GM21786 (cell line): ENCODE results near the gene ITSN1.
"Not testable (repeated sequence)": the region's sequence is repeated elsewhere in the genome, so short reads cannot be mapped to it uniquely, and the experiment has no call there.

Source experiments
- ATAC-seq: cut with Tn5 transposase; IDR thresholded peaks from one replicate; pipeline ENCODE4 v1.9.1; 2021; ENCODE audit not compliant: unreplicated experiment

Gene ITSN1

DNA sequence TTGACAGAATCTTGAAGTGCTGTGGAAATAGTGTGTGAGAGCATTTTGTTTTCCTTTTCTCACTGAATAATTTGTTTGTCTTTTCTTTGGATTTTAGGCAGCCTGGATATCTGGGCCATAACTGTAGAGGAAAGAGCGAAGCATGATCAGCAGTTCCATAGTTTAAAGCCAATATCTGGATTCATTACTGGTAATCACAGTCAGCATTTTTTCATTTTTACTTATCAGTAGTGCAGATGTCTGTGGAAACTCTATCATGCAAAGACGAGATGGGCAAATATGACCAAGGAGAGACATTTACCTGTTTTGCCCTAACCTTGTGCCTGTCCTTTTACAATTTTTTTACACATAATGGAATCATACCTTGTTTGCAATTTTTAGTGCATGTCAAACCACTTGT, 78.8 kb downstream of the ITSN1 start:
- ATAC-seq: no peak

DNA sequence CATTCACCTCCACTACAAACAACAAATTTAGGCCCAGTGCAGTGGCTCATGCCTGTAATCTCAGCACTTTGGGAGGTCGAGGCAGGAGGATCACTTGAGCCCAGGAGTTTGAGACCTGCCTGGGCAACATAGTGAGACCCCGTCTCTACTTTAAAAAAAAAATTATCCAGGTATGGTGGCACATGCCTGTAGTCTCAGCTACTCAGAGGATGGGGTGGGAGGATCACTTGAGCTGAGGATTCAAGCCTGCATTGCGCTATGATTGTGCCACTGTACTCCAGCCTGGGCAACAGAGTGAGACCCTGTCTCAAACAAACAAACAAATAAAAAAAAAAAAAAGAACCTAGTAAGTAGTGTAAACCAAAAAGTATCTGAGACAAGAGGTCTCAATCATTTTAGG, 86.8 kb downstream of the ITSN1 start:
- not testable (repeated sequence) for ATAC-seq

DNA sequence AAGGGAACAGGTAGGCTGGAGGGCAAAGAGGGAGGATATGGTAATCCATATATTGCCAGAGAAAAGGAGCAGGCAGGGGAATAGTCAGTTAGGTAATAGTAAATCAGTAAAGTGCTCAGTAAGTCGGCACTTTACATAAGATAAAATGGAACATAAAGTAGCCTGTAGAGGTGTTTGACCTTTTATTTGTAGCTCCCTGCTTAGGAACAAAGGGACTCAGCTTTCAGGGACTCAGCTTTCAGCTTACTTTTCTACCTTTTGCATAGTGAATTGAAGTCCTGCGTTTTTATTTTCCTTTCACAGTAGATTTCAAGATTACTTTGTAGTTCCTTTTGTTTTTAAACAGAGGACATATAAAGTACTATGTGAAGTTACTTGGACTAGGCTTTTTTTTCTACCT, 87.3 kb downstream of the ITSN1 start:
- ATAC-seq: no peak

DNA sequence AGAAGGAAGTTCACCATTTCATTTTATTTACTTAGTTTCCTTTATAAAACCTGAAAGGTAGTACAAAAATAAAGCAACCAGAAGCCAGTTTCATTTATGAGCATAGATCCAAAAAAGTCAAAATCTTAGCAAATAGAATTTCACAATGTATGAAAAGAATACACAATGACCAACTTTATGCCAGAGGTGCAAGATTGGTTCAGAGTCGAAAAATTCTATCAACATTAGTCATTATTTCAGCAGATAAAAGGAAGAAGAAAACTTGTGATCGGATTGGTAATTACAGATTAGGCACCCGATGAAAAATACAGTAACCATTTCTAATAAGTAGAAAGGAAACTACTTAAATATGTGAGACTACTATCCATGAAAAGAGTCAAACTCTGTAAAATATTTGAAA, 89.1 kb downstream of the ITSN1 start:
- no peak for ATAC-seq

DNA sequence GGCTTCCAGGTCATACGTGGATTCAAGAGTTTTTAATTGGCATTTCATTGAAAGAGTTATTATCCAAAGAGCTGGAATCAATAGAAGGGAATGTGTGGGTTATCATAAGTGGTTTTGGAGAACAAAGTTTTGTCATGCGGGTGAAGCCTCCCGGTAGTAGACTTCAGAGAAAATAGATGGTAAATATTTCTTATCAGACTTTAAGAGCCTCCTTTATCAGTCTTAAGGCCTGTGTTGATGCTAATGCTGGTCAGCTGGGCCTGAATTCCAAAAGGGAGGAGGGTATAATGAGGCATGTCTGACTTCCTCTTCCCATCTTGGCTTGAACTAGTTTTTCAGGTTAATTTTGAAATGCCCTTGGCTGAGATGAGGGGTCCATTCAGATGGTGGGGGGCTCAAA, 89.7 kb downstream of the ITSN1 start:
- no peak for ATAC-seq

DNA sequence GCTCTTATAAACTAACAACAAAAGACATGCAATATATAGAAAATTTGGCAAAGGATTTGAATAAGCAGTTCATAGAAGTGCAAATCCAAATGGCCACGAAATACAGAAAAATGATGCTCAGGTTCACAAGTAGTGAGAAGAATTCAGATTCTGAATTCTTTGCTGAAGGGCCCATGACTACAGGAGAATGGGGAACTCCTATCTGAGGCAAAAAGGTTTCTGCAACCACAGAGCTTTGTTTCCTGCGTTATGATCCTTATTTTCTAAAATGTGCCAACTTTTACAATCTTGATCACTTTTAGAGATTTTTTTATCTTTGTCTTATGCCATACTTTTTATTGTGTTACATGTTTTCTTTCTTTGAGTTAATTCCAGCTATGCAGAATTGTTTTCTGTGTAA, 91.3 kb downstream of the ITSN1 start:
- no peak for ATAC-seq

DNA sequence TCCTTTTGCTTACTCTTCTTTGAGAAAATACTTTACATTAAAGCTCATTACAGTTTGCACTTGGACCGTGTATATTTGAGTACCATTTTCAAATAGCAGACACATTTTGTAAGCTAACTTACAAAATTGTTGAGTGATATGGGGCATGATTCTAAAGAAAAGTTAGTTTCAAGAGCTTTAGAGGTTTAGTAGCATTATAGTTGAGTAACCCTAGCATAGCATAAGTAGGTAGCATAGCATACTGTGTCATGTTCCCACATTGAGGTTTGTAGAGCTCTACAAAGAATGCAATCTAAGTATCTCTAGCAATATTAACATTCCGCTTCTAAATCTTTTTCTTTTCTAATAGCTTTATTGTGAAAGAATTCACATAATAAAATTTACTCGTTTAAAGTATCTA, 92.0 kb downstream of the ITSN1 start:
- no peak for ATAC-seq

DNA sequence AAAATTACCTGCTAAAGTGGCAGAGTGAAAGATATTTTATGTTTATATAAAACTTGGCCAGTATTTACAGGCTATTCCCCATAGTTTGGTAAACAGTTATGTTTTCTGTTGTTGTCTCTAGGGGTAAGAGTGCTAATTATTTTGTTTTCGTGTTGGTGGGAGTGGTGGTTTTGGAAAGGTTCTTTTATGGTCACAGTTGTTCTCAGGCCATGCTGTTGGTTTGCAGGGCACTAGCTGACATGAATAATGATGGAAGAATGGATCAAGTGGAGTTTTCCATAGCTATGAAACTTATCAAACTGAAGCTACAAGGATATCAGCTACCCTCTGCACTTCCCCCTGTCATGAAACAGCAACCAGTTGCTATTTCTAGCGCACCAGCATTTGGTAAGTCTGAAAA, 92.5 kb downstream of the ITSN1 start:
- ATAC-seq: no peak

DNA sequence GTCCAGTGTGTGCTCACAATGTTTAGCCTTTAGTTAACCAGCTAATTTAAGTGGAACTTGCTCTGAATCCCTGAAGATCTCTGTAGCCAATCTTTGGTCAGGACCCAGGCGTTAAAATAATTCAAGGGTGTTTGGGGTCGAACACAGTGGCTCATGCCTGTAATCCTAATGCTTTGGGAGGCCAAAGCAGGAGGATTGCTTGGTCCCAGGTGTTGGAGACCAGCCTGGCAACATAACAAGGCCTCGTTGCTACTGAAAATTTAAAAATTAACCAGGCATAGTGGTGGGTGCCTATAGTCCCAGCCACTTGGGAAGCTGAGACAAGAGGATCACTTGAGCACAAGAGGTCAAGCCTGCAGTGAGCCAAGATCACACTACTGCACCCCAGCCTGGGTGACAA, 94.3 kb downstream of the ITSN1 start:
- no peak for ATAC-seq

DNA sequence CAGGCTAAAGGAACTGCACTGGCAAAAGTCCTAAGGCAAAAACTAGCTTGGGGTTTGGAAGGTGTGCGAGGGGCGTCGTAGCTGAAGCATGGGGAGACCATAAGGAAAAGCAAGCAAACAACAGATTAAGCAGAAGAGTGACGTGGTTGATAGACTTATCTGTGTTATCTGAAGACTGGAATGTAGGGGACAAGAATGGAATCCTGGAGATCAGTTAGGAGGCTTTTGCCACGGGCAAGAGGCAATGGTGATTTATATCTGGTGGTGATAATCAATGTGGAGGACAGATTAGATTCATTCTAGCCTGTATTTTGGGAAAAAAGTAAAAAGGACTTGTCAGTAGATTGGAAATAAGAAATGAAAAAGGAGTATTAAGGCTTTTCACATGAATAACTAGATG, 97.4 kb downstream of the ITSN1 start:
- no peak for ATAC-seq

DNA sequence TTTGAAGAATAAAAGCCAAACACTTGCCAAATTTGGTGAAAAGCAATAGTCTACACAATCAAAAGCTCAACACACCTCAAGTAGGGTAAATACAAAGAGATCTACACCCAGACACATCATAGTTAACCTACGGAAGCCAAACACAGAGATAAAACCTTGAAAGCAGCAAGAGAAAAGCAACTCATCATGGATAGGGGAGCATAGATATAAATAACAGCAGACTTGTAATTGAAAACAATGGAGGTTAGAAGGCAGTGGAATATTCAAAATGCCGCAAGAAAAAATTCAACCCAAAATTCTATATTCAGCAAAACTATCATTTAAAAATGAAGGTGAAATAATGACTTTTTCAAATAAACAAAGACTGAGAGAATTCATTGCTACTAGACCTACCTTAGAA, 105.1 kb downstream of the ITSN1 start:
- ATAC-seq: no peak

DNA sequence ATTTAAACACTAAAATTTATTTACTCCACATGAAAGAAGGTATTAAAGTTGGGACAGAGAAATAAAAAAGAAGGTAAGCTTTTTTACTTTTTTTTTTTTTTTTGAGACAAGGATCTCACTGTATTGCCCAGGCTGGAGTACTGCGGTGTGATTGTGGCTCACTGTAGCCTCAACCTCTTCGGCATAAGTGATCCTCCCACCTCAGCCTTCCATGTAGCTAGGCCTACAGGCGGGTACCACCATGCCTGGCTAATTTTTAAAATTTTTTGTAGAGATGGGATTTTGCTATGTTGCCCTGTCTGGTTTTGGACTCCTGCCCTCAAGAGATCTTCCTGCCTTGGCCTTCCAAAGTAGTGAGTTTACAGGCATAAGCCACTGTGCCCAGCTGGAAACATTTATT, 106.6 kb downstream of the ITSN1 start:
- no peak for ATAC-seq

DNA sequence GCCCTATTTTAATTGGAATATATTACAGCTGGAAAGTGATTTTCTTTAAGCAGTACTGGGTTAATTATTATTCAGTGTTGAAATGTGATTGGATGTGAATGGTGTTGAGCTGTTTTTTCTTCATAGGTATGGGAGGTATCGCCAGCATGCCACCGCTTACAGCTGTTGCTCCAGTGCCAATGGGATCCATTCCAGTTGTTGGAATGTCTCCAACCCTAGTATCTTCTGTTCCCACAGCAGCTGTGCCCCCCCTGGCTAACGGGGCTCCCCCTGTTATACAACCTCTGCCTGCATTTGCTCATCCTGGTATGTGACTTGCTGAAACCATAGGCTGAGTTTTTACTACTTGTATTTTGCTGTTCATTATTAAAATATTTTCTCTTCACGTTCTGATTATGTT, 107.7 kb downstream of the ITSN1 start:
- no peak for ATAC-seq

DNA sequence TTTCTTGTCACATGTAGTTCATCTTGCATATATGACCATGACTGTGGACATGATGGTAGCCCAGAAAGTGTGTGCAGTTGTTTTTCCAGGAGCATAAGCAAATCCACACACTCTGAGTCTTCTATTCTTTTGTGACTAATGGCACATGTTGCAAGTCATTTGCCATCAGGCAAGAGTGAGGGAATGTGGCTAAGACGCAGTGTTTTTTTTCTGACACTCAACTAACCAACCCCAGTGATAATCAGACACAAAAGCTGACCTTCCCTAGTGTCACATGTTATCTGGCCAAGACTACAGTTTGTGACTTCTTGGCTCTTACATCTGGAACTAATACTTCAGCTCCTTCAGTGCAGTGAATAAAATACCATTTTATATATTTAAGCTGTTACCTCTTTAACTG, 108.8 kb downstream of the ITSN1 start:
- no peak for ATAC-seq

DNA sequence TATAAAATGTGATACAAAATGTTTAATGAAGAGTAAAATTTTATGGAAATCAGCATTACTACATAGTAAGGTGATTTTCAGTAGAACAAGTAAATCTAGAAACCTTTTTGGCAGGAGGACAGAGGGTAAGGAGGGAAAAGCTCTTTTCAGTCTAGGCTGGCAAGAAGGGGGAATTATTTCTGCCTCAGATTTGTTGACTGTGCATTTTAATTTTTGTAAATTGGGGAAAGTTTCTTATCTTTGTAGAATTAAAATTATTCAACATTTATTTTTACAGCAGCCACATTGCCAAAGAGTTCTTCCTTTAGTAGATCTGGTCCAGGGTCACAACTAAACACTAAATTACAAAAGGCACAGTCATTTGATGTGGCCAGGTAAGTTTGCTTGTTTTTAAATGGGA, 109.2 kb downstream of the ITSN1 start:
- no peak for ATAC-seq

DNA sequence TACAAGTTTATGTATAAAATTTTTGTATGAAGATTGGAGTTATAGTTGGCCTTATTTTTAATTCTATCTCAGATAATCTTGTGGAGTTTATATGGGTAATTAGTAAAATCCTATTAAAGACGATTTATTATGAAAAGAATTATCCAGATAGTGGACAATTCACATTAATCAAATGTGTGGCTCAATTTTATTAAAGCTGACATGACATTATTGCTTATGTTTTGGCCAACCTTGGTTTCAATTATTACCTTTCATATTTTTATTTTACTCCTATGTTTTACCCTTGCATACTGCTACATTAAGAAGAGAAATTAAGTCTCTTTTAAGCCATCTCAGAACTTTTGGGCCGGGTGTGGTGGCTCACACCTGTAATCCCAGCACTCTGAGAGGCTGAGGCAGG, 110.0 kb downstream of the ITSN1 start:
- ATAC-seq: no peak

DNA sequence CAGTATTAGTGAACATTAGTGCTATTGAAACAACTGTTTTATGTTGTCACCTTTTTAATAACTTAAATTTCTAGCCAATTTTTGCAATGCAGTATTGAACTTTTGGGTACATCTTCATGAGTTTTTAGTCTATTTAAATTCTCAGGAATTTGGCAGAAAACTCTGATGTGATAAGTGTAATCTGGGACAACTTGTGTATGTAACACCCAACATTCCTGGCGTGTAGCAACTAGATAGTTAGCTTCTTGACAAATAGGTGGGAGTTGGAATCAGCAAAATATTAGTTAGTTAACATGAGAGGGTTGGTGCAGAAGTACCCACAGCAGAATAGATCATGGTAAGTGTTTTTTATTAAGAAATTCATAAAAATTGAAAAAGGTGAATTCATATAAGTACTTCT, 111.6 kb downstream of the ITSN1 start:
- ATAC-seq: no peak

DNA sequence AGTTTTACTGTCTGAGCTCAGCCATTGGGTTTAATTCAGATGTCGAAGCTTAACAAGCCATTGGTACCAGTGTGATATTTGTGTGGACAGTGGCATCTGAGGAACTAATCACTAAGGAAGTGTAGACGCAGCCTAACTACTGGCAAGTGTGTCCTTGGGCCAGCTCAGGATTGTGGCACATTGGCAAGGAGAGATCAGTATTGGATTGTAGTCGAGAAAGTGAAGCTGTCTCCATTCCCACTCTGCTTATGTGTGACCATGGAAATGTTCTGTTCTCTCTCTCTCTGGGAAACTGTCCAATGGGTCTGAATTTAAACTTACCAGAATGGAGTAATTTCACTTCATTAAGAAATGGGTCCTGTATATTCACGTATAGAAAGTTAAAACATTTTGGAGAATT, 112.2 kb downstream of the ITSN1 start:
- ATAC-seq: no peak

DNA sequence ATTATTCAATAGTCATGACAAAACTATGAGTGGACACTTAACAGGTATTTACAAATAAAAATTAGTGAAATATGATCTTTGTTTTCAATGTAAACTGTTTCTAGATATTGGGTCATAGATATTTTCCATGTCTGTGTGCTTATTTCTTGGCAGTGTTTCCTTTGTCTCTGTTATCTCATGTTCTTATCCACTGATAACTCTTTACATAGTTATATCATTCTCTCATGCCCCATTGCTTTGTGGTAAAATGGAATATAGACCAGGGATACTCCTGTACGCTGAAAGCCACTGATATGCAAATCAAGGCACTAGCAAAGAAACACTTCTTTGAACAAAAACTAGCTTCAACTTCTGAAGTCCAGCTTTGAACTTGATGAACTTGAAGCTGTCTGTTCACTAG, 113.1 kb downstream of the ITSN1 start:
- no peak for ATAC-seq

DNA sequence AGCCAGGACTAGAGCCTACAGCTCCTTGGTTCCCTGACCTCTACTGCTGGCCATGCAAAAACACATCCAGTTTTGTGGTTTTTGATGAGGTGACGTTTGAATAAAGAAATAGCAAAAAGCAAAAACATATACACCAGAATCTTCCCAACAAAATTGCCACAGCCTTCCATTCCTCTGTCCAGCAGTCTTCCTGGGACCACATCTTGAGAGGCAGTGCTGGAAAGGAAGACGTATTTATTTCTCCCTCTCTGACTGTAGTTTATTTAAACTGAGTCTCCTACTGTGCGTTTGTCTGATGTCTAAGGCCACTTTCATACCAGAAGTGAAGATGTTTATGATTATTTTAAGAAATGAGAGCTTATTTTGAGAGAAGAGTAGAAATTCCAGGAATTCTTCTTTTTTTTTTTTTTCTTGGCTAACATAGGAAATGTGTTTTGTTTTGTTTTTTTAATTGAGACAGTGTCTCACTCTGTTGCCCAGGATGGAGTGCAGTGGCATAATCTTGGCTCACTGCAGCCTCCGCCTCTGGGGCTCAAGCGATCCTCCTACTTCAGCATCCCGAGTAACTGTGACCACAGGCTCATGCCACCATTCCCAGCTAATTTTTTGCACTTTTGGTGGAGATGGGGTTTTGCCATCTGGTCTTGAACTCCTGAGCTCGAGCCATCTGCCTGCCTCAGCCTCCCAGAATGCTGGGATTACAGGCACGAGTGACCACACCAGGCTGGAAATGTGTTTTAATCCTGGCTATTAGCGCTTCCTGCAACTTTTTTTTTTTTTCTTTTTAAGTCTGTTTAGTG, 118.5 kb downstream of the ITSN1 start:
- ATAC-seq: no peak

DNA sequence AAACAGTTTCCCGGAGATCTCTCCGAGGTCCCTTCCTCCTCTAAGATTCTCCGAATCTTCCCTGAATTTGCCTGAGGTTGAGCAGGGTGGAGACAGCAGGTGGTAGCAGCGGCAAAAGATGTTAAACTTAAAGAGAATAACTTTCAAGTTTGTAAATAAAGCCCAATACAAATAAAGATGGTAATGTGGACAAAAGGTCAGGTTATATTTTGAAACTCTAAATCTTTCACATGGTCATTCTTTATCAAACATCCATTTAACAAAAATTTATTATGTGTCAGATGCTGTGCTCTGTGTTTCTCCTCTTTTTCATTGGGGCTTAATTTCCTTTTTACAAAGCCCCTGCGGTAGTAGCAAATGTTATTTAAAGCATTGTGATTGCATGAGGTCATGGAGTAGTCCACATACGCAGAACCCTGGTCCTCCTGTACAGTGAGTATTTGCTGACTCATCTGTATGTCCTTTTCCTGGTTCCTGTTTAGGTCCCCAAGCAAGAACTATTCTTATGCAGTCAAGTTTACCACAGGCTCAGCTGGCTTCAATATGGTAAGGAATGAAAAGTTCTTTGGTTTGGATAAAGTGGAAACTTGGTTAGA, 119.2 kb downstream of the ITSN1 start:
- no peak for ATAC-seq

DNA sequence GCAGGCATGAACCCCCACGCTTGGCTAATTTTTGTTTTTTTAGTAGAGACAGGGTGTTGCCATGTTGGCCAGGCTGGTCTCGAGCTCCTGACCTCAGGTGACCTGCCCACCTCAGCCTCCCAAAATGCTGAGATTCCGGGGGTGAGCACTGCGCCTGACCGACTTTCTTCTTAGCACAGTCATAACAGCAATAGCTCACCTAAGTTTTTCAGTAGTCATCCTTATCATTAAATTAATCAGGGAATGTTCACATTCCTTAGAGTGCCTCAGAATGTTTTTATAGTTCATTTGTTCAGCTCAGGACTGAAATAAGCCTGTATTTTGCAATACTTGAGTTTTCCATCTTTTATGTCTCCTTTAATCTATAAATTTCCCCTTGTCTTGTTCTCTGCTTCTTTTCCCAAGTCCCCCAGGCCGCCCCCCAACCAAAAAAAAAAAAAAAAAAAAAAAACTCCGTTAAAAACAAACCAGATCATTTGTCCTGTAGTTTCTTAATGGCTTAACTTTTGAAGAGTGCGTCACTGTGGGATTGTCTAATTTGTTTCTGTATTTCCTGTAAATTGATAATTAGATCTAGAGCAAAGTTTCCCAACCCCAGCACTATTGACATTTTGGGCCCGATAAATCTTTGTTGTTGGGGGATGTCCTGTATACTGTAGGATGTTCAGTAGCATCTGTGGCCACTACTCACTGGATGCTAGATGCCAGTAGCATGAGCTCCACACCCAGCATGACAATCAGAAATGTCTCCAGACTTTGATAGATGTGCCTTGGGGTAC, 120.7 kb downstream of the ITSN1 start:
- no peak for ATAC-seq
